ENCODE results near the gene HIKESHI.
"Not testable (repeated sequence)": the region's sequence is repeated elsewhere in the genome, so short reads cannot be mapped to it uniquely, and the experiment has no call there.

Gene HIKESHI

DNA sequence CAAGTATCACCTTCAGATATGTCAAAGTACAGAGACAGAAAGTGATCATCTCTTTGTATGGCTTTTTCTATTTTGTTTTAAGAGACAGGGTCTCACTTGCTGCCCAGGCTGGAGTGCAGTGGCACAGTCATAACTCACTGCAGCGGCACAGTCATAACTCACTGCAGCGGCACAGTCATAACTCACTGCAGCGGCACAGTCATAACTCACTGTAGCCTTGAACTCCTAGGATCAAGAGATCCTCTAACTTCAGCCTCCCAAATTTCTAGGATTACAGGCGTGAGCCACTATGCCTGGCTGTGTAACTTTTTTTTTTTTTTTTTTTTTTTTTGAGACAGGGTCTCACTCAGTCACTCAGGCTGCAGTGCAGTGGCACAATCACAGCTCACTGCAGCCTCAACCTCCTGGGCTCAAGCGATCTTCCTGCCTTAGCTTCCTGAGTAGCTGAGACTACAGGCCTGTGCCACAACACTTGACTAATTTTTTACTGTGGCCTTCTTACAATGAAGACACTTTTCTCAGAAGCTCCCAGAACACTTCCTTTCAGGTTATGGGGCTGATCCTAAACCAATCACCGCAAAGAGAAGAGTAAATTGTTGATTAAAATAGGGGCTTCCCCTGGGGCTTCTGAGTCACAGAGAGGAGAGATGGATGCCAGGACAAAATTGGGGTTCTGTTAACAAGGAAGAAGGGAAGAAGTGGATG lies 9.0 kb upstream of the HIKESHI start:
- no peak for DNase-seq (ENCODE audit: low read depth in 2 of 3, low spot score in 2 of 3)

DNA sequence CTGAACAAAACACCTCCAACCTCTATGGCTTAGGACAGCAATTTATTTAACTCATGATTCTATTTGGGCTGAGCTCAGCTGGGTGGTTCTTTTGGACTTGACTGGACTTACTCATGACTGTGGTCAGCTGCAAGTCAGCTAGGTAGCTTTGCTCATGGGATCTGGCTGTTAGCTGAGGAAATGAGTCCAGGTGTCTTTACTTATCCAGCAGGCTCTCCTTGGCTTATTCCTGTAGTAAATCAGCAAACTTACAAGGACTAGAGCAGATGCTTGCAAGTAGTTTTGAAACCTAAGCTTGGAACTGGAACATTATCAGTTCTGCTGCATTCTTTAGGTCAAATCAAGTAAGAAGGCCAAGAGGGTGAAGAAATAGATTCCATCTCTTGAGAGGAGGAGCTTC lies 8.0 kb upstream of the HIKESHI start:
- no peak for DNase-seq (ENCODE audit: low read depth in 2 of 3, low spot score in 2 of 3)

- no peak for DNase-seq (ENCODE audit: low read depth in 2 of 3, low spot score in 2 of 3)
These were observed 323 bp upstream of the HIKESHI start for GRCh38 chr11:86301742-86302091.

GRCh38 chr11:86303257-86303656 lies 1.2 kb downstream of the HIKESHI start:
- DNase-seq (ENCODE audit: low read depth in 2 of 3, low spot score in 2 of 3): no peak

GRCh38 chr11:86308710-86309109 lies 6.7 kb downstream of the HIKESHI start:
- DNase-seq (ENCODE audit: low read depth in 2 of 3, low spot score in 2 of 3): not testable (repeated sequence)

DNA sequence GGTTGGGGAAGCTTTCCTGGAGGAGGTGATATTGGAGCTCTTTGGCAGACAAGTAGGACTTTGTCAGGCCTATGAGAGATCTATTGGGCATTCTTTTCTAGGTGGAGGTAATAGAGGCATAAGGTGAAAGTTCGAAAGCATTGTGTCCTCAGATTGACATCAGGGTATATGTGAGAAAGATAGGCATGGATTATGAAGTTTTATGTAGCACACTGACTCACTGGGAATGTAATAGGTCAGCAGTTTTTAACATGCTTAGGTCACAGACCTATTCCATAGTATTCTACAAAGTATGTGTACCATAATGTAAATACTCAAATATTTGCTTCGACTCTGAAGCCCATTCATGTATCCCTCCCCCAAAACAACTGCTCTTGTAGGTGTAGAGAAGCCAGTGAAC lies 11.8 kb downstream of the HIKESHI start:
- no peak for DNase-seq (ENCODE audit: low read depth in 2 of 3, low spot score in 2 of 3)

DNA sequence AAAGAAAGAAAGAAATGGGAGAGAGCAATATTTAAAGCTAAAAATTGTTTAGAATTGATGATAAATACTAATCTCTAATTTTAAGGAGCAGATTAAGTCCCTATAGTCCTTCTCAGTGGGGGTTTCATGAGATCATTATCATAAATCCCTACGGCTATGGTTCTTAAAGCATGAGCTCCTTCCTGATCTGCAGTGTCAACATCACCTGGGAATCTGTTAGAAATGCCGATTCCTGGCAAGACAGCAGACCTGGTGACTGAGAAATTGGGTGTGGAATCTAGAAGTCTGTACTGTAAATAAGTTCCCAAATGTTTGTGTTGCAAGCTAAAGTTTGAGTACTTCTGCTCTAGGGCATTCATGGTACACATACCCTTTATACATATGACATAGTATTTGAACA lies 12.6 kb downstream of the HIKESHI start:
- no peak for DNase-seq (ENCODE audit: low read depth in 2 of 3, low spot score in 2 of 3)

DNA sequence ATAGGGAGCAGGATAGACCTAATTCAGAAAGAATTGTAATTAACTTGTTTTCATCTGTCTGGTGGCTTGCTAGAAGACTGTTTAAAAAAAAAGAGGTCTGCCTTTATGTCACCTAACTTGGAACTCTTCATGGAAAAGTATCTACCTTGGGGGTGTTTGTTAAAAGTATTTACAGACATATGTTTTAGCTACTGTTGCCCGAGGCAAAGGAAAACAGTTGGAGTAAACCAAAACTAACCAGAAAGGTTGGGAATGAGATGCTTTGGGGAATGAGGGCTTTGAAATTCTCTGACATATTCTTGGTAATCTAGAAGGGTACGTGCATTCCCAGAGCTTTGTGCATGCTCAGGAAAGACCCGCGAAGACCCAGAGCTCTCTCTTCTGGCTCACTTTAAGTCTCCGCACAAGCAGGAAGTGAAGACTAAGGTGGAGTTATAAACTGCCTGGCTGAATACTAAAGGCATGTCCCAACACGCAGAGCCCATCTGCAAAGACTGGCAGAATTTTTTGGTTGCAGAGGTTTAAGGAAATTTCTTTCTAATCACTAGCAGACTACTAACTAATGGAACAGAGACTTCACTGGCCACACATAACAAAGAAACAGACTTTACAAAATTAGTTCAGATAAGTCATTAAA lies 33.2 kb downstream of the HIKESHI start:
- no peak for DNase-seq (ENCODE audit: low read depth in 2 of 3, low spot score in 2 of 3)

DNA sequence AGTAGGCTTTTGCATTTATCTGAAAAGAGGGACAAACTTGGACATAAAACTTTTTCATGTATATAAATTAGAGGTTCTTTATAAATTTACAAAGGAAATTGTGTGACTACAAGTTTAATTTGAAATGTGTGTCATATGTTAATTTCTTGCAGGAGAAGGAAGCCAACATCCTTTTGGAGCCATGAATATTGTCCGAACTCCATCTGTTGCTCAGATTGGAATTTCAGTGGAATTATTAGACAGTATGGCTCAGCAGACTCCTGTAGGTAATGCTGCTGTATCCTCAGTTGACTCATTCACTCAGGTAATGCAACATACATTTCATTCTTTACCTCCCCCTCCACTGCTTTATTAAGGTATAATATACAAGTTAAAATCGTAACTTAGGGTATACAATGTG lies 35.2 kb downstream of the HIKESHI start:
- no peak for DNase-seq (ENCODE audit: low read depth in 2 of 3, low spot score in 2 of 3)

DNA sequence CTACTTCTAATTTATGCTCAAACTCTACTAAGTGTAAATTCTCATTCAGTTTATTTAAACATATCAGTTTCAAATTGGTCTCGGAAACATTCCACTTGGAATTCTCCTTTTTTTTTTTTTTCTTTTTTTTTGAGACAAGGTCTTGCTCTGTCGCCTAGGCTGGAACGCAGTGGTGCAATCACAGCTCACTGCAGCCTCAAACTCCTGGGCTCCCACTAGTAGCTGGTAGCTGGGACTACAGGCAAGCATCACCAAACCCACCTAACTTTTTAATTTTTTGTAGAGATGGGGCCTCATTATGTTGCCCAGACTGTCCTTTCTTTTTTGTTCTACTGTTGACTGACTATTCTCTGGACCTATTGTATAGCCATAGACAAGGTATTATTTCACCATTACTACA lies 39.3 kb downstream of the HIKESHI start:
- DNase-seq (ENCODE audit: low read depth in 2 of 3, low spot score in 2 of 3): no peak

DNA sequence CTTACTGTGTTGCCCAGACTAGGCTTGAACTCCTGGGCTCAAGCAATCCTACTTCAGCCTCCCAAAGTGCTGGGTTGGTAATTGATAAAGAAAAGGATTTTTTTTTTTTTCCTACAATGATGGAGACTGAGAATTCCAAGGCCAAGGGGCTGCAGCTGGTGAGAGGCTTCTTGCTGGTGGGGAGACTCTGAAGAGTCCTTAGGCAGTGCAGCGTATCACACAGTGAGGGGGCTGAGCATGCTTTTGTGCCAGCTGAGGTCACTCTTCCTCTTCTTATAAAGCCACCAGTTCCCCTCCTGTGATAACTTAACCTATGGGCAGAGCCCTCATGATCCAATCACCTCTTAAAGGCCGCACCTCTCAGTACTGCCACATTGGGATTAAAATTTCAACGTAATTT lies 44.5 kb downstream of the HIKESHI start:
- DNase-seq (ENCODE audit: low read depth in 2 of 3, low spot score in 2 of 3): no peak

DNA sequence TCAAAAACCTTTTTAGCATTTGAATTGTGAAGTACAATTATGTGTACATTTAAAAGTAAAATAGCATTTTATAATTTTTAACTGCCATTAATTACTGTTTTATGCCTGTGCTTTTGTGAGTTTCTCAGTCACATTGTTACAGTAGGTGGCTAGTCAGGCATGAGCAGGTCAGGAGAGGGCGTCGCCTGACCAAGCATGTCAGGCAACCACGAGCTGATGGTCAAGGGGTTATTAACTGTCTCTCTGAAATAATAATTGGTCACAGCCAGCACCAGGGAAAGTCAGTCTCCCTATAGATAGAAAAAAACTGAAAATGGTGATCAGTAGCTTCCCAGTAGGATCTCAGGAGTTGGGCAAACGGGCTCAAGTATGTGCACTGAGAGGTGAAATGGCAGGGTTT lies 53.2 kb downstream of the HIKESHI start:
- no peak for DNase-seq (ENCODE audit: low read depth in 2 of 3, low spot score in 2 of 3)

GRCh38 chr11:86357412-86357811 lies 55.4 kb downstream of the HIKESHI start:
- DNase-seq (ENCODE audit: low read depth in 2 of 3, low spot score in 2 of 3): not testable (repeated sequence)

GRCh38 chr11:86358720-86359119 lies 56.7 kb downstream of the HIKESHI start:
- no peak for DNase-seq (ENCODE audit: low read depth in 2 of 3, low spot score in 2 of 3)

DNA sequence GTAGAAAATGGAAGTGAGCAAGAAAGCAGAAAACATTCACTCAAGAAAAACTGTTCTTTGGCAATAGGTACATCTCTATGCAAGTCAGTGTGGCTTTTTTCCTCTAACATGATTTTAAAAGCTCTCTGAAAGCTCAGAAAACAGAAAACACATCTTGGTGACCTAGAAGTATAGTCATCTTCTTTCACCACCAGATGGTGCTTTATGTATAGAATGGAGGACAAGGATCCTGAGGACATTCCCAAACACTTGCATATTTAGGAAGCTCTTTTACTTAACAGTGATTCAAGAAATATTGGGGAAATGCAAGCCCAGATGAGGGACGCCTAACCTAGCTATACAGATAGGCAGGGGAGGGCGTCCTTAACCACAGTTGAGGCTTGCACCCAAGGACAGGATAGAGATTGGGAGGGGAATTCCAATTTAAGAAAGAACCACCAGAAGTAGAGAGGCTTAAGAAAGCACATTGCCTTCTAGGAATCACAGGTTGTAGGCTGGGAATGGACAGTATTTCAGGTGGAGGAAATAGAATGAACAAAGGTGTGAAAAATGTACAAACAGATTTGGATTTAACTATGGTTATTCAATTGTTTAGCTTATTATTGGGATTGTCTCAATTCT lies 58.8 kb downstream of the HIKESHI start:
- DNase-seq (ENCODE audit: low read depth in 2 of 3, low spot score in 2 of 3): no peak

DNA sequence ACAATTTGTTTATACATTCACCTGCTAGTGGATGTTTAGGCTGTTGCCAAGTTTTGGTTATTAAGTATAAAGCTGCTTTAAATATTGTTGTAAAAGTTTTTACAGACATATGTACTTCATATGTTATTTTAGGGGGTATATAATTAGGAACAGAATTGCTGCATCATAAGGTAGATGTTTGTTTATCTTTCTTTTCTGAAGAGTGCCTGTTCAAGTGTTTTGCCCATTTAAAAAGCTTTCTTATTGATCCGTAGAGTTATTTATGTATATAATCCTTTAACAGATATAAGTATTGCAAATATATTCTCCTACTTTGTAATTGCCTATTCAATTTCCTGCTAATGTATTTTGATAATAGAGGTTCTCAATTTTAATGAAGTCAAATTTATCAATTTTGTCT lies 61.4 kb downstream of the HIKESHI start:
- no peak for DNase-seq (ENCODE audit: low read depth in 2 of 3, low spot score in 2 of 3)

DNA sequence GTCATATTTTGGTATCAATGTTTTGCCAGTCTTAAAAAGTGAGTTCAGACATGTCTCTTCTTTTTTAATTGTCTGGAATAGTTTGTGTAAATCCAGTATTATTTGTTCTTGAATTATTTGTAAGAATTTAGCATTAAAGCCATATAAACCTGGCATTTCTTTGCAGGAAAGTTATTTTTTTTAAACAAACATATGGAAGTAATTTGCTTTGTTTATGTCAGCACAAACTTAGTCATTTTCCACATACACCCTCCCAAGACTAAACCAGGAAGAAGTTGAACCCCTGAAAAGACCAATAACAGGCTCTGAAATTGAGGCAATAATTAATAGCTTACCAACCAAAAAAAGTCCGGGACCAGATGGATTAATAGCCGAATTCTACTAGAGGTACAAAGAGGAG lies 63.5 kb downstream of the HIKESHI start:
- DNase-seq (ENCODE audit: low read depth in 2 of 3, low spot score in 2 of 3): no peak

- DNase-seq (ENCODE audit: low read depth in 2 of 3, low spot score in 2 of 3): no peak
These were observed 67.6 kb downstream of the HIKESHI start for GRCh38 chr11:86369668-86370067.

- no peak for DNase-seq (ENCODE audit: low read depth in 2 of 3, low spot score in 2 of 3)
These were observed 68.1 kb downstream of the HIKESHI start for GRCh38 chr11:86370171-86370570.

GRCh38 chr11:86370922-86371594 lies 69.0 kb downstream of the HIKESHI start:
- no peak for DNase-seq (ENCODE audit: low read depth in 2 of 3, low spot score in 2 of 3)

GRCh38 chr11:86372041-86372440 lies 70.0 kb downstream of the HIKESHI start:
- no peak for DNase-seq (ENCODE audit: low read depth in 2 of 3, low spot score in 2 of 3)

GRCh38 chr11:86372586-86372985 lies 70.5 kb downstream of the HIKESHI start:
- no peak for DNase-seq (ENCODE audit: low read depth in 2 of 3, low spot score in 2 of 3)
